HG03159 (cell line): ENCODE results near the gene SHANK3.

Source experiments
- ATAC-seq: cut with Tn5 transposase; IDR thresholded peaks from one replicate; pipeline ENCODE4 v1.9.1; 2021; ENCODE audit warnings: mild to moderate bottlenecking, moderate library complexity; ENCODE audit not compliant: unreplicated experiment

SHANK3 gene

GRCh38 chr22:50698546-50698945 lies 25.9 kb downstream of the SHANK3 start:
- ATAC-seq = no peak

GRCh38 chr22:50699001-50699755 lies 26.6 kb downstream of the SHANK3 start:
- ATAC-seq = no peak

- no peak for ATAC-seq
Measured at GRCh38 chr22:50699756-50700386, 27.2 kb downstream of the SHANK3 start.

- no peak for ATAC-seq
Measured at GRCh38 chr22:50700387-50701075, 27.9 kb downstream of the SHANK3 start.

GRCh38 chr22:50701076-50701419 lies 28.4 kb downstream of the SHANK3 start:
- ATAC-seq = no peak

GRCh38 chr22:50701428-50702154 lies 29.0 kb downstream of the SHANK3 start:
- no peak for ATAC-seq

GRCh38 chr22:50702261-50702671 lies 29.6 kb downstream of the SHANK3 start:
- no peak for ATAC-seq

- ATAC-seq = no peak
Measured at GRCh38 chr22:50702821-50703725, 30.4 kb downstream of the SHANK3 start.

GRCh38 chr22:50703726-50704509 lies 31.3 kb downstream of the SHANK3 start:
- ATAC-seq = no peak

GRCh38 chr22:50704510-50705218 lies 32.0 kb downstream of the SHANK3 start:
- no peak for ATAC-seq

GRCh38 chr22:50705219-50705691 lies 32.6 kb downstream of the SHANK3 start:
- ATAC-seq = no peak

- no peak for ATAC-seq
Measured at GRCh38 chr22:50705851-50706351, 33.3 kb downstream of the SHANK3 start.

- no peak for ATAC-seq
Measured at GRCh38 chr22:50706481-50707125, 34.0 kb downstream of the SHANK3 start.

GRCh38 chr22:50708474-50708873 lies 35.9 kb downstream of the SHANK3 start:
- no peak for ATAC-seq

GRCh38 chr22:50708996-50709395 lies 36.4 kb downstream of the SHANK3 start:
- no peak for ATAC-seq

GRCh38 chr22:50710221-50710620 lies 37.6 kb downstream of the SHANK3 start:
- ATAC-seq = no peak

- no peak for ATAC-seq
Measured at GRCh38 chr22:50710886-50711285, 38.3 kb downstream of the SHANK3 start.
